Neutrophil (primary cell): ENCODE data around the gene CDCP1.

Source experiments
- H3K27ac ChIP-seq: fragments of 200-600 bp; sonication (generic); 2 replicates; pipeline ENCODE4 v1.5.1; 2016; ENCODE audit warnings: mild to moderate bottlenecking, moderate library complexity
- H3K27me3 ChIP-seq: fragments of 200-600 bp; sonication (generic); 2 replicates; pipeline ENCODE4 v1.6.0; 2016; ENCODE audit warnings: mild to moderate bottlenecking
- H3K36me3 ChIP-seq: fragments of 200-600 bp; sonication (generic); 2 replicates; pipeline ENCODE4 v1.5.1; 2017
- H3K4me1 ChIP-seq, 2 experiments: fragments of 200-600 bp in 1 of 2; sonication (generic) in 1 of 2; 1 replicate in 1 of 2; 2 replicates in 1 of 2; pipeline versions ENCODE4 v1.5.1 to v1.6.1; 2013 to 2016; ENCODE audit warnings: low read depth in 1 of 2, low read length in 1 of 2, mild to moderate bottlenecking in 1 of 2, moderate library complexity in 1 of 2; ENCODE audit not compliant: control insufficient read depth in 1 of 2, insufficient read depth in 1 of 2
- H3K4me3 ChIP-seq, 2 experiments: fragments of 200-600 bp in 1 of 2; sonication (generic) in 1 of 2; 1 replicate in 1 of 2; 2 replicates in 1 of 2; pipeline ENCODE4 v1.5.1; 2013 to 2016; ENCODE audit warnings: low read depth in 1 of 2, low read length in 1 of 2, mild to moderate bottlenecking in 1 of 2, moderate library complexity in 1 of 2
- H3K9me3 ChIP-seq: fragments of 200-600 bp; sonication (generic); 2 replicates; pipeline ENCODE4 v1.5.1; 2016
- TF ChIP-seq, protein P1 (sequence below): fragments of 200-600 bp; sonication (generic); IDR thresholded peaks from 2 replicates; pipeline ENCODE4 v1.5.1; 2016; ENCODE audit warnings: antibody characterized with exemption

Gene CDCP1

DNA sequence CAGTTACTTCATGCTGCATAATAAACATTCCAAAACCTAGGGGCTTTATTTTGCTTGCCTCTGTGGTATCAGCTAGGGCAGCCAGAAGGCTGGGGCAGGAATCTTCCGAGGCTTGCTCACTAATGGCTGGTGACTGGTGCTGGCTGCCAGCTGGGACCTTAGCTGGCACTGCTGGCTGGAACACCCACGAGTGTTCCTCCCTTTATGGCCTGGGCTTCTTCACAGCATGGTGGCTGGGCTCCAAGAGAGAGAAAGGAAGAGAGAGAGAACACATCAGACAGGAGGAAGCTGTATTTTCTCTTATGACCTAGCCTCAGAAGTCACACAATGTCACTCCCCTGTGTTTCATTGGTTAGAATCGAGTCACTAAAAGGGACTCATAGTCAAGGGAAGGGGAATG, 23.9 kb upstream of the CDCP1 start:
- H3K4me3 ChIP-seq: no peak overlapping the region
- TF ChIP-seq, protein P1, sequence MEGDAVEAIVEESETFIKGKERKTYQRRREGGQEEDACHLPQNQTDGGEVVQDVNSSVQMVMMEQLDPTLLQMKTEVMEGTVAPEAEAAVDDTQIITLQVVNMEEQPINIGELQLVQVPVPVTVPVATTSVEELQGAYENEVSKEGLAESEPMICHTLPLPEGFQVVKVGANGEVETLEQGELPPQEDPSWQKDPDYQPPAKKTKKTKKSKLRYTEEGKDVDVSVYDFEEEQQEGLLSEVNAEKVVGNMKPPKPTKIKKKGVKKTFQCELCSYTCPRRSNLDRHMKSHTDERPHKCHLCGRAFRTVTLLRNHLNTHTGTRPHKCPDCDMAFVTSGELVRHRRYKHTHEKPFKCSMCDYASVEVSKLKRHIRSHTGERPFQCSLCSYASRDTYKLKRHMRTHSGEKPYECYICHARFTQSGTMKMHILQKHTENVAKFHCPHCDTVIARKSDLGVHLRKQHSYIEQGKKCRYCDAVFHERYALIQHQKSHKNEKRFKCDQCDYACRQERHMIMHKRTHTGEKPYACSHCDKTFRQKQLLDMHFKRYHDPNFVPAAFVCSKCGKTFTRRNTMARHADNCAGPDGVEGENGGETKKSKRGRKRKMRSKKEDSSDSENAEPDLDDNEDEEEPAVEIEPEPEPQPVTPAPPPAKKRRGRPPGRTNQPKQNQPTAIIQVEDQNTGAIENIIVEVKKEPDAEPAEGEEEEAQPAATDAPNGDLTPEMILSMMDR: no peak
- peaks cover 31% of the 10 kb centered on the region for H3K27me3 ChIP-seq
- no peak overlapping the region for H3K27ac ChIP-seq
- peaks cover 4 to 6% of the 10 kb centered on the region in 2 experiments for H3K4me1 ChIP-seq
- H3K9me3 ChIP-seq: no peaks in the 10 kb centered on the region
- no peaks in the 10 kb centered on the region for H3K36me3 ChIP-seq

DNA sequence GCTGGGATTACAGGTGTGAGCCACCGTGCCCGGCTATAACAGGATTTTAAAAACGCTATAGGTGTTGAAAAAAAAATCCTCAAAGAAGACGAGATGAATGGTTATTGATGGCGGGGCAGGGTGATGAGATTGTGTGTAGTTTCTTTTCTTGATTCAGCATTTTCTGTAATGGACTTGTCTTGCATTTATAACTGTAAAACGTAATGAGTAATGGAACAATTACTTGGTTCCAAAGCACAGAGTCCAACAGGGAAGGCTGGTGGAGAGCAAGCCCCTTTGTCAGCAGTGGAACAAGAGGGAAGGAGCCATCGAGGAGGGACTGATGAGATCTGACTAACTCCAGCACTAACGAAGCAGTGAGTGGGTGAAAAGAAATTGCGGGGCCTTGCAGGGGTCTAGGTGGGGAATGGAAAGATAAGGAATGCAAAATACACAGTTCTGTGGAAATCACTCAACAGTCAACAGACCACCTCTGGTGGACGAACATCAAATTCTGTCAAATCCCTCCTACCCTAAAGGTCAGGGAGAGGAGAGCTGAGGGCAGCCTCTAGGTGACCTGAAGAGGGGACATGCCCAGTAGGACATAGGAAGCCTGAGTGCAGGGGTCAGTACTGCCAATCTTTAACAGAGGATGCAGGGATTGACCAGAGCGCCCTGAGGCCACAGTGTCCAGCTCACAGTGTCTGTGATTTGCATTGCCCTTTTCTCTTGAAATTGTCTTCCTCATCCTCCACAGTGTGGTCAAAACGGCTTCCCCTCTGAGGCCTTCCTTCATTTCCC, 23.1 kb upstream of the CDCP1 start:
- Histone ChIP-seq H3K36me3 (no peaks in the 10 kb centered on the region), H3K27ac (no peak overlapping the region), H3K27me3 (peaks cover 31% of the 10 kb centered on the region), H3K9me3 (no peaks in the 10 kb centered on the region), H3K4me1 (peaks cover 4 to 6% of the 10 kb centered on the region in 2 experiments), H3K4me3 (no peak overlapping the region)
- TF ChIP-seq, protein P1: no peak

DNA sequence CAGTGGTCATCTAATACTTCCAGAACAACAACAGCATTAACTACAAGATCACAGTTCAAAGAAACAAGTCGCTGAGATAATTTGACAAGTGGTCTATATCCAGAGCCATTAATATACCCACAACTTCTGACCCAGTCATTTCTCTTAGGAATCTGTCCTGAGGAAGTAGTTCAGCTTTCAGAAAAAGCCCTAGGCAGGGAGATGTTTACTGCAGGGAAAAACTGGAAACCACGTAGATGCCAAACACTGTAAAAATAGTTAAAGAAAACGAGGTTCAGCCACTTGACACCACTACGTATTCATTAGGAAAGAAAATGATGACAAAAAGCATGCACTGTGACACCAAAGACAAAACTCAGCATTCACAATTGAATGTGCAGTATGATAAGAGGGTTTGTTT, 22.3 kb upstream of the CDCP1 start:
- TF ChIP-seq, protein P1: no peak
- H3K9me3 ChIP-seq: no peaks in the 10 kb centered on the region
- H3K27ac ChIP-seq: no peak overlapping the region
- no peaks in the 10 kb centered on the region for H3K36me3 ChIP-seq
- H3K4me1 ChIP-seq: peaks cover 4 to 6% of the 10 kb centered on the region in 2 experiments
- H3K27me3 ChIP-seq: peaks cover 31% of the 10 kb centered on the region
- H3K4me3 ChIP-seq: no peak overlapping the region

DNA sequence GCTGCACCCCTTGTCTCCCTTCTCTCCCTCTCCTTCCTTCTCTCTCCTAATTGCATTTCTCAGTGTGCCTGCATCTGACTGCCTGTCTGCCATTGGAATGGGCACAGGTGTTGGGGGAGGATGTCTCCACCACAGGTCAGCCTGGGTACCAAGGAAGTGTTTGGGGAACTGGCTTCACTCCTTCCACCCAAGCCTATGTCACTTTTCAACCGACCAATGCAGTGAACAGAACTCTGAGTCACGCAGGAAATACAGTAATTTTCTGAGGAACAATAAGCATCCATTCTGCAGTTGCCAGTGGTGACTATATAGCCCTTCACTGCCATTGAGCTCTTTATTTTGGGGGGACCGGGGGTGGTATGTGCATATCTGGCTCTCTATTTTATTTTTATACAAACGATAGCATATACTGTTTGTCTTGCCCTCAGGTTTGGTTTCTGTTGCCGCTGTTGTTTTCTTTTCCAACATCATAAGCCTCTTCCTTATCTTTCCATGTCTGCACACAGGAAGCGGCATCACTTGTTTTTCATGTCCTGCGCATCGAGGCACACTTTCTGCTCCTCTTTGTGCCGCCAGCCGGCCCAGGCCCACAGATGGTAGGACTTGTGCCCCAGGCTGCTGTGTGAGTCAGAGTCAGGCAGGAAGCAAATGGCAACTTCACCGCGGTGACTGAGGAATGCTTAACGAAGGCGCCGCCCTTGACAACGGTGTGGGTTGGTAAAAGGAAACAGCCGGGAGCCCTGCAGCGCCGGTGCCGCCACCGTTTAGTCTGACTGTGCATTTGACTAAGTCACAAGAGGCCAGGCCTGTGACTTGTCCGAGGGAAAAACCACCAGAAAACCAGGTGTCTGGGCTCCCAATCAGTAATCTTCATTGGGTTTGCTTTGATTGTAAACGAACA, 21.1 kb upstream of the CDCP1 start:
- H3K4me1 ChIP-seq: peaks cover 4 to 6% of the 10 kb centered on the region in 2 experiments
- H3K9me3 ChIP-seq: no peaks in the 10 kb centered on the region
- no peaks in the 10 kb centered on the region for H3K36me3 ChIP-seq
- H3K4me3 ChIP-seq: no peak overlapping the region
- H3K27ac ChIP-seq: no peak overlapping the region
- peaks cover 31% of the 10 kb centered on the region for H3K27me3 ChIP-seq
- TF ChIP-seq, protein P1: no peak

DNA sequence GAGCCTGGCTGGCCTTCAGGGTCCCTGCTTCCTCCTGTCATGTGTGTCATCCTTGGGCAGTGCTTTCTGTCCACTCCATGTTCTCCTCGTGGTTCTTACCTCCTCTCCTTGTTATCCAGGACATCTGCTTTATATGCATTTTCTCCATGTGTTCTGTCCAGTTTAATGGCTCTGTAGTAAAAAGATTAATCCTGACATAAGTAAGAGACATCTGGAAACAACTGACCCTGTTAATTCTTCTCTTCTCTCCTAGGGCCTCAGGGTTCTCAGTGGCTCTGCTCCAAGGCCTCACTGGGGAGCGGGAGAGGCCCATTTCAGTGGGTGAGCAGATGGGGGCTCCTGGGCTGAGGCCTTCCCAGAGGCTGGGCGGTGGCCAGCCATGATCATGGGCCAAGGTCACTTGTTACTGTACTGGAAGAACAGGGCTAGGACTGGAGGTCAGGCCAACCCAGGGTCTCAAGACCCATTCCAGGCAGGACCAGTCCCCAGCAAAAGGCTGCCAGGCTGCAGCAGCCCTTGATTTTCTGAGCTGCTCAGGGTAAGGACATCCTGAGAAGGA, 20.2 kb upstream of the CDCP1 start:
- no peaks in the 10 kb centered on the region for H3K9me3 ChIP-seq
- peaks cover 31% of the 10 kb centered on the region for H3K27me3 ChIP-seq
- TF ChIP-seq, protein P1: no peak
- H3K36me3 ChIP-seq: no peaks in the 10 kb centered on the region
- no peak overlapping the region for H3K4me3 ChIP-seq
- no peak overlapping the region for H3K27ac ChIP-seq
- H3K4me1 ChIP-seq: peaks cover 4 to 6% of the 10 kb centered on the region in 2 experiments
